Gastrocnemius medialis (tissue), 4 donors: ENCODE results near the gene TMEM163. TPM values are rescaled to one million over a fixed set of nuclear protein-coding genes. Genes with fewer than 3 reads are reported as not detected.
A peak's percentile ranks its signal among the peaks of the same experiment; 100 is the strongest.

Source experiments
- ATAC-seq, 2 donors: fragments of 150-250 bp; one replicate each; pipeline ENCODE4 v1.9.1; 2016
- DNase-seq, 2 donors: peaks; one replicate each; pipeline ENCODE4 v3.0.0-alpha.2; 2019
- H3K27ac ChIP-seq, 4 donors: fragments of 200-600 bp; sonication (generic); 1 replicate in 1 of 4; 2 replicates in 3 of 4; pipeline ENCODE4 v1.5.1; 2016 to 2018; ENCODE audit warnings: mild to moderate bottlenecking in 2 of 4, moderate library complexity in 1 of 4
- H3K27me3 ChIP-seq, 3 donors: fragments of 200-600 bp; sonication (generic) in 2 of 3; 1 replicate in 1 of 3; 2 replicates in 2 of 3; pipeline versions ENCODE4 v1.5.1 to v1.6.0; 2016 to 2019; ENCODE audit warnings: mild to moderate bottlenecking in 1 of 3, moderate library complexity in 1 of 3
- H3K36me3 ChIP-seq, 2 donors: fragments of 200-600 bp; sonication (generic) in 1 of 2; one replicate each; pipeline ENCODE4 v1.5.1; 2017 to 2018
- H3K4me1 ChIP-seq, 2 donors: fragments of 200-600 bp; sonication (generic) in 1 of 2; one replicate each; pipeline ENCODE4 v1.5.1; 2016 to 2017; ENCODE audit warnings: mild to moderate bottlenecking in 2 of 2
- H3K4me3 ChIP-seq, 4 donors: fragments of 200-600 bp; sonication (generic) in 3 of 4; 1 replicate in 1 of 4; 2 replicates in 3 of 4; pipeline ENCODE4 v1.5.1; 2016 to 2019; ENCODE audit warnings: mild to moderate bottlenecking in 2 of 4
- H3K9me3 ChIP-seq, 3 donors: fragments of 200-600 bp; sonication (generic) in 2 of 3; 1 replicate in 1 of 3; 2 replicates in 2 of 3; pipeline ENCODE4 v1.5.1; 2016 to 2019
- CTCF ChIP-seq, 5 experiments: fragments of 450-650 bp in 3 of 5; fragments of 200-600 bp in 2 of 5; sonication (generic) in 2 of 5; IDR thresholded peaks in 4 of 5; conservative IDR thresholded peaks in 1 of 5; 1 replicate in 4 of 5; 2 replicates in 1 of 5; pipeline ENCODE4 v1.5.1; 2016 to 2019; ENCODE audit warnings: antibody characterized with exemption in 5 of 5, mild to moderate bottlenecking in 3 of 5, moderate library complexity in 3 of 5
- POLR2A ChIP-seq, 2 donors: fragments of 450-650 bp; IDR thresholded peaks; one replicate each; pipeline ENCODE4 v1.6.1; 2017; ENCODE audit warnings: antibody characterized with exemption in 2 of 2, mild to moderate bottlenecking in 2 of 2, moderate library complexity in 2 of 2
- in situ Hi-C, 4 donors: fragments of 200-750 bp; cut with MboI; loops; one replicate each; pipeline versions ENCODE4 v1.15.0 to v1.8.0; 2017; ENCODE audit warnings: low sequenced_read_pairs in 4 of 4
- intact Hi-C: fragments of 100-400 bp; cut with DNase I; formaldehyde crosslinking; loops from one replicate; pipeline ENCODE4 v1.15.1; 2023; ENCODE audit warnings: low total_unique reads
- total RNA-seq, 4 donors: library from RNA; depleted of rRNA; stranded (reverse); fragments of >200 nt; gene quantifications; one replicate each; pipeline versions ENCODE4 v1.1.0 to v1.2.3, GENCODE V29; 2016

Gene TMEM163
- total RNA-seq, 4 donors from 2014 or later: not detected

- Histone ChIP-seq H3K27ac (no peak overlapping the region), H3K36me3 (no peaks in the 10 kb centered on the region), H3K4me3 (no peak overlapping the region), H3K4me1 (no peaks in the 10 kb centered on the region), H3K9me3 (no peaks in the 10 kb centered on the region), H3K27me3 (no peaks in the 10 kb centered on the region)
- intact Hi-C loops: no loop called here
- in situ Hi-C loops: no loop called here
- no peak for ATAC-seq
- TF ChIP-seq POLR2A (IDR thresholded peaks at IDR 0.05): no peak
- TF ChIP-seq CTCF (IDR thresholded peaks at IDR 0.05 in 4 of 5, conservative IDR thresholded peaks at IDR 0.05 in 1 of 5): no peak
- no peak for DNase-seq
Measured at GRCh38 chr2:134550566-134551164, 168.1 kb downstream of the TMEM163 start.

GRCh38 chr2:134549104-134549503 is 169.7 kb downstream of the TMEM163 start:
- no peak for DNase-seq
- Histone ChIP-seq H3K36me3 (no peaks in the 10 kb centered on the region), H3K27me3 (no peaks in the 10 kb centered on the region), H3K9me3 (no peaks in the 10 kb centered on the region), H3K4me3 (no peak overlapping the region), H3K27ac (no peak overlapping the region), H3K4me1 (no peaks in the 10 kb centered on the region)
- in situ Hi-C loops: no loop called here
- intact Hi-C loops: no loop called here
- TF ChIP-seq POLR2A (IDR thresholded peaks at IDR 0.05) (no peak), CTCF (IDR thresholded peaks at IDR 0.05 in 4 of 5, conservative IDR thresholded peaks at IDR 0.05 in 1 of 5) (no peak)
- ATAC-seq: peak in 1 of 2 donors; percentile 65

- intact Hi-C loops: no loop called here
- ATAC-seq: no peak
- in situ Hi-C loops: no loop called here
- DNase-seq: no peak
- no peaks in the 10 kb centered on the region for H3K9me3 ChIP-seq
- H3K36me3 ChIP-seq: no peaks in the 10 kb centered on the region
- no peak overlapping the region for H3K27ac ChIP-seq
- no peaks in the 10 kb centered on the region for H3K4me1 ChIP-seq
- no peak overlapping the region for H3K4me3 ChIP-seq
- TF ChIP-seq CTCF (IDR thresholded peaks at IDR 0.05 in 4 of 5, conservative IDR thresholded peaks at IDR 0.05 in 1 of 5): no peak
- no peak for TF ChIP-seq POLR2A (IDR thresholded peaks at IDR 0.05)
- H3K27me3 ChIP-seq: no peaks in the 10 kb centered on the region
Measured at GRCh38 chr2:134540990-134541389, 177.8 kb downstream of the TMEM163 start.

- no peak overlapping the region for H3K4me3 ChIP-seq
- intact Hi-C loops: no loop called here
- in situ Hi-C loops: no loop called here
- H3K27me3 ChIP-seq: no peaks in the 10 kb centered on the region
- DNase-seq: no peak
- no peaks in the 10 kb centered on the region for H3K9me3 ChIP-seq
- no peak overlapping the region for H3K27ac ChIP-seq
- H3K36me3 ChIP-seq: no peaks in the 10 kb centered on the region
- TF ChIP-seq CTCF (IDR thresholded peaks at IDR 0.05 in 4 of 5, conservative IDR thresholded peaks at IDR 0.05 in 1 of 5) (no peak), POLR2A (IDR thresholded peaks at IDR 0.05) (no peak)
- no peak for ATAC-seq
- no peaks in the 10 kb centered on the region for H3K4me1 ChIP-seq
Measured at GRCh38 chr2:134539981-134540380, 178.8 kb downstream of the TMEM163 start.

GRCh38 chr2:134537702-134538101 is 181.1 kb downstream of the TMEM163 start:
- Histone ChIP-seq H3K27ac (no peak overlapping the region), H3K9me3 (no peaks in the 10 kb centered on the region), H3K4me3 (no peak overlapping the region), H3K4me1 (no peaks in the 10 kb centered on the region), H3K27me3 (no peaks in the 10 kb centered on the region), H3K36me3 (no peaks in the 10 kb centered on the region)
- DNase-seq (no peak), ATAC-seq (no peak)
- no peak for TF ChIP-seq CTCF (IDR thresholded peaks at IDR 0.05 in 4 of 5, conservative IDR thresholded peaks at IDR 0.05 in 1 of 5)
- TF ChIP-seq POLR2A (IDR thresholded peaks at IDR 0.05): no peak
- intact Hi-C loops: no loop called here
- in situ Hi-C loops: no loop called here
